Hematopoietic multipotent progenitor cell treated with erythropoietin and hydrocortisone succinate and interleukin-3 and kit ligand, for 6 days (in vitro differentiated cells): ENCODE results near the gene SNX9.
"Not testable (repeated sequence)": the region's sequence is repeated elsewhere in the genome, so short reads cannot be mapped to it uniquely, and the experiment has no call there.

Experiments used
- DNase-seq: peaks from one replicate; pipeline ENCODE4 v3.0.0-alpha.2; 2015

Gene SNX9

GRCh38 chr6:157892363-157892877 lies 69.4 kb downstream of the SNX9 start:
- DNase-seq: peak; percentile 75

DNA sequence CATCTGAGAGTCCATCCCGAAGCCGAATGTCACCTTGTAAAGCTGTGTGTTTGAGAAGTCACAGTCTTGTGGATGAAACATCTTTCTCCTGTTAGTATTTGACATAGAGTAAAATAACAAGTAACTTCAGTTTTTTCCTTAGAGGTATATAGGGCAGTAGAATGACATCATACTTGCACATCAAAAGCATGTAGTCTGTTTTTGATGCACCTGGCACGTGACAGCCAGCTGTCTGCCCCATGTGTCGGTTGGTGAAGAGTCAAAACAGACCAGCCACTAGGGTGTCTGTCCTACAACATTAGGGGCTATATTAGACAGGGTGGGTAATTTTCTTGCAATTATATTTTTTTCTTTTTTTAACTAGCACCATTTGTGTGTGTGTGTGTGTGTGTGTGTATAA lies 70.2 kb downstream of the SNX9 start:
- no peak for DNase-seq

- no peak for DNase-seq
Measured at GRCh38 chr6:157895585-157895984, 72.5 kb downstream of the SNX9 start.

DNA sequence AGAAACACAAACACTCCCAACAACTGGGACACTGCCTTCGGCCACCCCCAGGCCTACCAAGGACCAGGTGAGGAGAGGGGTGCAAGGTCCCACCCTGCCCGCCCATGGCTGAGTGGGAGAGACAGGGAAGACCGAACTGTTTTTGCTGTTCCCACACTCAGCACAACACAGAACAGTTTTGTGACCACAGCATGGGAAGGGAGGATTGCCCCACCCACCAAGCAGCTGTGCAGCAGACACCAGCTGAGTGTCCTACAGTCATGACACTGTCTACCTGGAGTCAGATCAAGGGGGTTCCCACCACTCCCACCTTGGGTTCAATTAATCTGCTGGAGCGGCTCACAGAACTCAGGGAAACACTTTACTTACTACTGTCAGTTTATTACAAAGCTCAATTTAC lies 73.9 kb downstream of the SNX9 start:
- no peak for DNase-seq

DNA sequence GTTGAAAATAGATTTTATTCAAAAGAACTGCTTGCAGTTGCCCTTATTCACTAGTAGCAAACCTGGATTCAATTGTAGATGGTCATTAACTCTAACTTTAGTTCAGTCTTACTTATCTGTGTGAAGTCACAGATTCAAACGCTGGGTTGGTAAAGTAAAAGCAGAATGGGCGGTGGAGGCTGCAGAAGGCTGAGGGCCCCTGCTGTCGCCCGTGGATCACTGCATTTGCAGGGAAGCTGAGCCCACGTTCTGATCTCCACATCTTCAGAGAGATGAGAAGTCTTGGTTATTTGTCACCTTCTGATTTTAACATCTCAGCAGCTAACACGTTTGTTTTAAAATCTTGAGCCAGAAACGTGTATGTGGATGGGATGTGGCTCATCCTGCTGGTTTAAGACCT lies 75.1 kb downstream of the SNX9 start:
- DNase-seq: peak; percentile 21

- DNase-seq: no peak
Measured at GRCh38 chr6:157898640-157899039, 75.6 kb downstream of the SNX9 start.

DNA sequence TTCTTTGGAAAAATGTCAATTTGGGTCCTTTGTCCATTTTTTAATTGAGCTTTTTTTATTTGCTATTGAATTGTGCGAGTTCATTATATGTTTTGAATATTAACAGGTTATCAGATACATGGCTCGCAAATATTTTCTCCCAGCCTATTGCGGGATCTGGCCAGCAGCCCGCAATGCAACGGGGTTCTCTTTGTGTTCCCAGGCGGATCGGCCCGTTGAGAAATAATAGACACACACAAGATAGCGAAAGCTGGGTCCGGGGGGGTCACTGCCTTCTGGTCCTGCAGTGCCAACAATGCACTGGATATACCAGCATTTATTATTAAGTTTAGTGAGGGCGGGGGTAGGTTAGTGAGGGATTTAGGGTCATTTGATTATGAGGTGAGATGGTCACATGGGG lies 77.2 kb downstream of the SNX9 start:
- DNase-seq: not testable (repeated sequence)

GRCh38 chr6:157900751-157901150 lies 77.7 kb downstream of the SNX9 start:
- DNase-seq: peak; percentile 50

DNA sequence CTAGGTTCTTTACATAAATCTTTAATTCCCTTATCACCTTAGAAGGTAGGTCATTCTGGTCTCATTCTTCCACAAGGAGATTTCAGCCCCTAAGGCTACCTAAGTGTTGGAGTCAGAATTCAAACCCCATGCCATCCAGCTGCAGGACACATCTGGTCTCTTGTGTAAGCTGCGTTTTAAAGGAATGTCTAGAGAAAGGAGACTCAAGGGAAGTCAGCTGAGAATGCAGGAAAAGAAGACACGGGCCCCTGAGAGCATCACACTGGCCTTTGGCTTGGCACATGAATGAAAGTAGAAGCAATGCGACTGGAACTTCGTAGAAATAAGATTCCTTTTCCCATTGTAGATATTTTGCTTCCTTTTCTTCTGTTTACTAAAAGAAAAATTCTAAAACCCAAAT lies 82.0 kb downstream of the SNX9 start:
- no peak for DNase-seq

DNA sequence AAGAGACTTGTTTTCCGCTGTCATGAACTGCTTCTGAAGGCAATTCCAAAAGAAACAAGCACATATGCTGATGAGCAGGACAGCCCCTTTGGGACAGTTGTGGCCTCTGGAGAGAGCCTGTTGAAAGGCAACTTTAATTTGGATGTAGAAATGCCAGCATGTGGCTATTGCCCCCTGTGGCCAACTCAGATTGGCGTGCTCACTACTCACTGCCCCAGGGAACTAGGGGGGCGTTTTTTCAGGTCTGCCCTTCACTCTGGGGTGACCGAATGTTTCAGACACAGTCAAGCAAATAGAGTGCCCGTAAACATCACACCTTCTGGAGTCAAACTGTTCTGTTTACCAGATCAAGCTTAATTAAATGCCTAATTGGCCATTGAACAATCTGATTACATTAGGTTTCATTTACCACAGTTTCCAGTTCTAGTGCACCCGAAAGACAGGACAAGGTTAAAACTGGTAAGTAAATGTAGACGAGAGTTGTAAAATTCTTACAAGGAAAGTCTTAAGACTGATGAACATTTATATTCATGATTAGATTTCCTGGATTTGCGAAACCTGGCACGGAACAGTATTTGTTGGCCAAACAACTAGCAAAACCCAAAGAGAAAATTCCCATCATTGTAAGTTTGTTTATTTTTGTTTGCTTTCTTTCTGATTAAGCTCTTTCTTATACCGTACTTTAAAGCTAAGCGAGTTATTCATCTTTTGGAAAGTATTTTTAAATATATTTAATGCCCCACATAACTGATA lies 82.7 kb downstream of the SNX9 start:
- peak; percentile 14 for DNase-seq

DNA sequence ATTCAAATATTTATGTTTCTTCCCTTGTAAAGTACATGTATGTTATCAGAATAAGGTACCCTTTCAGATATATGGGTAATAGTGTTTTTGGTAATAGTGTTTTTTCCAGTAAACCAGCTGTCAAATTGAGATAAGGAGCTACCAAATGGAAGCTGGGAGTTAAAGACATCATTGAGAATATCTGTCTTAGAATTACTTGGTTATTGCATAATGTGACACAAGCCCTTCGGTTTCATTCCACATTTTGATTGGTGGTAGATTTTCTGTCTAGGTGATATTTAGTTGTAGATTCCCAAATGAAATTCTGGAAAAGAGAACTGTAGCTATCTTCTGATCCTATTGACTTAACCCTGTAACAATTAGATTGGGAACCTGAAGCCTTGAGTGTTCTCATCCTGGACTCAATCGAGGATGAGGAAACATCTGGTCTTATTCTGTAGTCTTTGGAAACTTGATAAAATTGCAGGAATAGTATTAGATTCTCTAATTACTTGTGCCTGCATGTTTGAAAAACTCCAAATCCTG lies 83.6 kb downstream of the SNX9 start:
- peak; percentile 80 for DNase-seq

GRCh38 chr6:157907651-157908050 lies 84.6 kb downstream of the SNX9 start:
- no peak for DNase-seq

DNA sequence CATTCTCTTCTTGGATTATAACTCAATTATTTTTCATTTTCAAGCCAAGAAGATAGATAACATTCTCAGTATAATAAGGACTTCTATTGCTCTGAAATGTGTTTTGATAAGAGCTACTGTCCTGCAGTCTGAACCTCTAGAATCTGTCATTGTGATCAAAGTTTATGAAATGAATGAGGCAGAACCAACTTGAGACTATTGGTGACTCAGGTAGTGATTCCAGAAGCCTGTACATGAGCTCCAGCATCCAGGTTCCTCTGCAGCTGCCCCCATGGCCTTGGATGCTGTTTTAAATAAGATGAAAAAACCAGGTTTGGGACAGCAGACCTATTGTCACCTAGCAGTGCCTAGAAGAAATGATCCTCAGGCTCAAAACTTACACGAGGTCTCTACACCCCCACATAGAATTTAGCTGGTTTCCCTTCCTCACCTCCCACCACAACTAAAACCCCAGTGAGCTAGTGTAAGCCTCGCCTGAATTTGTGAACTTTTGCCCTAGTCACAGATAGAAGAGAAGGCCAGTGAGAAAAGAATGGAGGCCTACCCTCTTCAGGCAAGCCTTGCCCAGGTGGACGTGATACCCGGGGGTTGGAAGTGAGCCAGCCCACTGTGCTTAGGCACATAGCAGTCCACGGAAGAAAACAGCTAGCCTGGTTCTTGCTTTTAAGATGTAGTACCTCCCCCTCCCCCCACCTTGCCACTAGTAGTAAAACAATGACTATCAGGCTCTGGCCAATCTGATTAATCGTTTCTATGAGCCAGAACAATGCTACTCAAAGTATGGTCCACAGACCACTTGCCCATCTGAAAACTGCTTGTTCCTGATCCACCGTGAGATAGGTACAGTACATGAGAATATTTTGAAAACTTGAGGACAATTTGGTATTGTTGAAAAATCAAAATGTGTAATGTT lies 85.6 kb downstream of the SNX9 start:
- DNase-seq: no peak

GRCh38 chr6:157909282-157909664 lies 86.2 kb downstream of the SNX9 start:
- DNase-seq: no peak

- no peak for DNase-seq
Measured at GRCh38 chr6:157911278-157911677, 88.2 kb downstream of the SNX9 start.

GRCh38 chr6:157911786-157912185 lies 88.7 kb downstream of the SNX9 start:
- DNase-seq: no peak

GRCh38 chr6:157912326-157912725 lies 89.3 kb downstream of the SNX9 start:
- no peak for DNase-seq

- no peak for DNase-seq
Measured at GRCh38 chr6:157921685-157922367, 98.8 kb downstream of the SNX9 start.

GRCh38 chr6:157925771-157926170 lies 102.7 kb downstream of the SNX9 start:
- no peak for DNase-seq

DNA sequence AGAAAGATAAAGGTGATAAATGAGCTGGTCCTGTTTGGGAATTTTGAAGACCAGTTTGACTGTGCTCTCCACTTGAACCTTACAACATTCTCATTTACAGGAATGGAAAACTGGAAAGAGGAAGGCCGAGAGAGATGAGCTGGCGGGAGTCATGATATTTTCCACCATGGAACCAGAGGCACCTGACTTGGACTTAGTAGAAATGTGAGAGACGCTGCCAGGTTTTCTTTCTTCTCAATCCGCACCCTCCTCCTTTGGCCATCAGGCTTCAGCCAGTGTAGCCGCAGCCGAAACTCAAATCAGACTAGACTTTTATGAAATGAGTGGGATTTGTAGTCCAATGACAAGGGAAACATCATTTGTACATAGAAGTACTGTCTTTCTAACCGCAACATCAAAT lies 104.0 kb downstream of the SNX9 start:
- no peak for DNase-seq

- DNase-seq: peak; percentile 56
Measured at GRCh38 chr6:157928428-157928827, 105.4 kb downstream of the SNX9 start.

- DNase-seq: no peak
Measured at GRCh38 chr6:157929076-157929475, 106.0 kb downstream of the SNX9 start.

GRCh38 chr6:157929765-157930319 lies 106.8 kb downstream of the SNX9 start:
- no peak for DNase-seq
